Breast epithelium (tissue), 3 donors: ENCODE results near the gene OSBPL10.

Source experiments
- CTCF ChIP-seq, 3 donors: fragments of 450-650 bp; IDR thresholded peaks; one replicate each; pipeline ENCODE4 v1.5.1; 2016 to 2017; ENCODE audit warnings: antibody characterized with exemption in 3 of 3, mild to moderate bottlenecking in 3 of 3, moderate library complexity in 3 of 3
- POLR2A ChIP-seq: fragments of 450-650 bp; IDR thresholded peaks from one replicate; pipeline ENCODE4 v1.6.1; 2016; ENCODE audit warnings: antibody characterized with exemption, mild to moderate bottlenecking, moderate library complexity

DNA sequence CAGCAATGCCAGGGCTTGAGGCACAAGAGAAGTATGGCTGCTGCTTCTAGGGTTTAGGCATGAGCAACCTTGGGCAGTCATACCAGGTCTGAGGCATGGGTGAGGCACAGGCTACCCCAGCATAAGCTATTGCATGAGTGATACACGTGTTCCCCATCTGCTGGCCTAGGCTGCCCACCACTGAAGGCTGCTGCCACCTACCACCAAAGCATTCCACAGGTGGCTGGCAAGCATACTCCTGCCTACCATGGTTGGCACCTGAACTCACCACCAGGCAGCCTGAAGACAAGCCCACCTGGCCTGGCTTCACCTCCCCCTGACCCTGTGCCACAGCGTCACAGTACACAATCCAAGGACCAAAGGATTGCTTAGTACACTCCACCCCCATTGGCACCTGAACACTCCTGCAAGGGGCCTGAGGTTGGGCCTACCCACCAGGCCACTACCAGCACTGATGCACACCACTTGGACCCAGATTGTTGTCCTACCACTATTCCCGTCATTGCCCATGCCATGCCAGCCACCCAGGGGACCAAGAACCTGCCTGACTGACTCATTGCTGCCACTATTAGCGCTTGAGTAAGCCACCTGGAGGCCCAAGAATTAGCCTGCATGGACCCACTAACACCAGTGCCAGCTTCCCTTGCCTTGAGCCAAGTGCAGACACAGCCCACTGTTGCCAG, 332.6 kb downstream of the OSBPL10 start:
- no peak for TF ChIP-seq POLR2A
- TF ChIP-seq CTCF (IDR thresholded peaks at IDR 0.05): no peak
